Left hindlimb (tissue), 1 donor: ENCODE results near the gene NSD1.
"Not testable (repeated sequence)": the region's sequence is repeated elsewhere in the genome, so short reads cannot be mapped to it uniquely, and the experiment has no call there.

Experiments used
- DNase-seq: peaks from one replicate; pipeline ENCODE4 v3.0.0-alpha.2; 2018

The NSD1 gene

DNA sequence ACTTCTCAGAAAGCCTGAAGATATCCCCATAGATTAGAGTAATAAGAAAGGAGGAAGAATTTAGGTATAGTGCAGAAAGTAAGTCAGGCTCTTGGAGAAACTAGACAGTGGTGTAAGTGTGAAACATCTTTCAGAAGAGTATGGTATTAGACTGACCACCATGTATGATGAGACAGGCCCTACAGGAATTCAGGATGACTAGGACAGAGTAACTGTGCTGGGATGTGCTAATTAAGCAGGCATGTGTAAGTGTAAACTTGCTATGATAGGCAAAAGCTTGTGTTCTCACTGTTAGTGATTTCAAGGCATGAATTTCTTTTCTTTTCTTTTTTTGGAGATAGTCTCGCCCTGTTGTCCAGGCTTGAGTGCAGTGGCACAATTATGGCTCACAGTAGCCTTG is 99.2 kb downstream of the NSD1 start:
- no peak for DNase-seq

DNA sequence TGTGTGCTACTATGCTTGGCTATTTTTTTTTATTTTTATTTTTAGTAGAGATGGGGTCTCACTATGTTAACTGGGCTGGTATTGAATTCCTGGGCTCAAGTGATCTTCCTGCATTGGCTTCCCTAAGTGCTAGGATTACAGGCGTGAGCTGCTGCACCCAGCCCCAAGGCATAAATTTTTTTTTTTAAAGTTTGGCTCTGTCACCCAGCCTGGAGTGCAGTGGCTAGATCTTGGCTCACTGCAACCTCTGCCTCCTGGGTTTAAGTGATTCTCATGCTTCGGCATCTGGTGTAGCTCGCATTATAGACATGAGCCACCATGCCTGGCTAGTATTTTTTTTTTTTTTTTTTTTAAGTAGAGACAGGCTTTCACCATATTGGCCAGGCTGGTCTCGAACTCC is 99.6 kb downstream of the NSD1 start:
- DNase-seq, result no peak

DNA sequence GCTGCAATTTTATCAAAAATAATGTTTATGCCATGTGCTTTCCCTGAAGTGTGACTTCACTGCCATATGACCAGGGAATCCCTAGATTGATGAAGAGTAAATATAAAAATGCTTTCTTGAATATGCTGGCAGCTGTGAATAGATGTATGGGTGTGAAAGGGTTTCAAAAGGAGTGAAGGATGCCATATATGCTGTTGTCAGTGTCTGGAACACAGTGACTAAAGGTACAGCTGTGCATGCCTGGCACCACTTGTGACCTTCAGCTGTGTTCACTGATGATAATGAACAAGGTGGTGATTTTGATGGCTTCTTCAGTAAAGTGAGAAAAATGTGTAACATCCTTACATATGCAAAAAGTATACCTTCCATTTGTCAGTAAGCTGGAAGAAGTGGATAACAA is 100.2 kb downstream of the NSD1 start:
- no peak for DNase-seq

DNA sequence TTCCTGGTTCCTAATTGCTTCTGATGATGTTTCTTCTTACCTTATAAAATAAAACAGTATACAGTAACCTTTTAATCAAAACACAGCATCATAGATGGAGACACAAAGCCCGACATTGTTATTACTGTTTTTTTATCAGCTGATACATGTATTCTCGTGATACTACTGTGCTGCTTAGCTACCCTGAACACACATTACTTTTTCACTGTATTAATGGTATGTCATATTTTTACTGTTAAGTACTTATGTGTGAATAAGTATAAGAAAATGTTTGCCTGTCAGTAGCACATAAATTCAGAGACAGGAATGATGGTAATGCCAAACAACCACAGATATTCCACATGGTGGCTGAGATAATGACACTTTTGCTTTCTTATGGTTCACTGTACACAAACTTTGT is 101.3 kb downstream of the NSD1 start:
- no peak for DNase-seq

DNA sequence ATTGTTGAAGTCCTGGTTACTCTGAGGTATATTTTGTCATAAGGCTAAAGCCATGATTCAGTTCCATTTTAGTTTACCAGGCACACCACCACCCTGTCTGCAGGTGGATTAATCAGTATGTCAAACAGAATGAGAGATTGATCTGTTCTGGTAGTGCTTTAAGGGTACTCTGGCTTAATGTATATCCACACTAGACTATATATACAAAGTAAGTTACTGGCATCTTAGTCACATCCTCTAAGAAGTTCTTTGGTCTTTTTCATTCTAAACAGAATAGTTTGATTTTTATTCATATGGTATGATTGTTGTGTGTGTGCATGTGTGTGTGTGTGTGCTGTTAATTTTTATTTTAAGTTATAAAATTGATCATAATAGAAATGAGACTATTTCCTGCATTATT is 108.2 kb downstream of the NSD1 start:
- DNase-seq, result no peak

DNA sequence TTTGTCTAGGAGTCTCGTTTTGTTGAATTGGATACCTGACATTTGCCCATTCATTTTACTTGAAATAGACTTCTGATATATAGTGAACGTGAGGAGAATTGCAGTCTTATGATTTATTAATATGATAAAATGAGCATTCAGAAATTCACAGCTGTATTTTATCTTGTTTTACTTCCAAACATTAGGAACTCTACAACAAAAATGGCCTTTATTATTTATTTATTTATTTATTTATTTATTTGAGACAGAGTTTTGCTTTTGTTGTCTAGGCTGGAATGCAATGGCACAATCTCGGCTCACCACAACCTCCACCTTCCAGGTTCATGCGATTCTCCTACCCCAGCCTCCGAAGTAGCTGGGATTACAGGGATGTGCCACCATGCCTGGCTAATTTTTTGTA is 108.7 kb downstream of the NSD1 start:
- no peak for DNase-seq

DNA sequence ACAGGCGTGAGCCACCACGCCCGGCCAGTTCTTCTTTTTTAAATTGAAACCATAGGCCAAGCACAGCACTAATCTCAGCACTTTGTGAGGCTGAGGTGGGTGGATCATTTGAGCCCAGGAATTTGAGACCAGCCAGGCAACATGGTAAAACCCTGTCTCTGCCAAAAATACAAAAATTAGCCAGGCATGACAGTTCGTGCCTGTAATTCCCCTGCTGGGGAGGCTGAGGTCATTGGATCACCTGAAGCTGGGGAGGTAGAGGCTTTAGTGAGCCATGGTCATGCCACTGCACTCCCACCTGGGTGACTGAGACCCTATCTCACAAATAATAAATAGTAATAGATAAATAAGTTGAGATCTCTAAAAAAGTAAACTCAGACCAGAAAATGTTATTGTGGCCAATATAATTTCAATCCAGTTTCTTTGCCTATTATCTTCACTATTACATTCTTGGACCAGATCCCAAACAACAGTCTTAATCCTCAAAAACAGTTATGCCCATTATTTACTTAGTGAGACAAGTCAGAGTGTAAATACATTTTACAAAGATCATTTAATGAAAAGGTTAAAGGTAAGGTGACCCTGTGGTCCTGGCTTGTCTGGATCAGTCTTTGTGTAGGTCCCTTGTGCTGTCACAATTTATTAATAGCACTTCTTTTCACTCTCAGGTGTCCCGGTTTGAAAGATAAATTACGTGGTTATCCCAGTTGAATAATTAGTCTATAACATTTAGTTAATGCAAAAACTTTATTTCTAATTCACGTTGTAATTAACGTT is 116.4 kb downstream of the NSD1 start:
- DNase-seq, result no peak

DNA sequence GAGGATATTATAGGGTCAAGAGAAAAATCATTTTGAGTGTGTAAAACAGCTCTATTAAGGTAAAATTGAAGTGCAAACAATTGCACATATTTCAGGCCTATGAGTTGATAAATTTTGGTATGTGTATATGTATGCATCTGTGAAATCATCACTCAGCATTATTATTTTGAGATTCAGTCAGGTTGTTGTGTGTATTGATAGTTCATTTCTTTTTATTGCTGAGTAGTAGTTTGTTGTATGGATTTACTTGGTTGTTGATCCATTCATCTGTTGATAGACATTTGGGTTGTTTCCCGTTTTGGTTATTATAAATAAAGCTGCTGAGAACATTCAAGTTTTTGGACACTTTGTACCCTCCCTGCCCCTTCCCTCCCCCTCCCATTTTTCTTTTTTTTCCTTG is 119.7 kb downstream of the NSD1 start:
- DNase-seq, result no peak

DNA sequence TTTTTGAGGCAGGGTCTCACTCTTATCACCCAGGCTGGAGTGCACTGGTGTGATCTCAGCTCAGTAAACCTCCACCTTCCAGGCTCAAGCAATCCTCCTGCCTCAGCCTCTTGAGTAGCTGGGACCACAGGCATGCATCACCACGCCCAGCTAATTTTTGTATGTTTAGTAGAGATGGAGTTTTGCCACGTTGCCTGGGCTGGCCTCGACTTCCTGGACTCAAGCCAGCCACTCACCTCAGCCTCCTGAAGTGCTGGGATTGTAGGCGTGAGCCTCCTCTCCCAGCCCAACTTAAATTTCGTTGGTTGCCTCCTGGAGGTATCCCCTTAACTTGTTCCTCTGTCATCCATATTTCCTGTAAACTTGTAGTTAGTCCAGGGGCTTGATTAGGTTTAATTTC is 122.7 kb downstream of the NSD1 start:
- no peak for DNase-seq

DNA sequence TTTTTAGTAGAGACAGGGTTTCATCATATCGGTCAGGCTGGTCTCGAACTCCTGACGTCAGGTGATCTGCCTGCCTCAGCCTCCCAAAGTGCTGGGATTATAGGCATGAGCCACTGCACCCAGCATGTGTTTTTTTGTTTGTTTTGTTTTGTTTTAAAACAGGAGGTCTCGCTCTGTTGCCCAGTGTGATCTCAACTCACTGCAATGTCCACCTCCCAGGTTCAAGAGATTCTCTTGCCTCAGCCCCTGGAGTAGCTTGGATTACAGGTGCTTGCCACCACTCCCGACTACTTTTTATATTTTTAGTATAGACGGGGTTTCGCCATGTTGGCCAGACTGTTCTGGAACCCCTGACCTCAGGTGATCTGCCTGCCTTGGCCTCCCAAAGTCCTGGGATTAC is 125.1 kb downstream of the NSD1 start:
- not testable (repeated sequence) for DNase-seq

DNA sequence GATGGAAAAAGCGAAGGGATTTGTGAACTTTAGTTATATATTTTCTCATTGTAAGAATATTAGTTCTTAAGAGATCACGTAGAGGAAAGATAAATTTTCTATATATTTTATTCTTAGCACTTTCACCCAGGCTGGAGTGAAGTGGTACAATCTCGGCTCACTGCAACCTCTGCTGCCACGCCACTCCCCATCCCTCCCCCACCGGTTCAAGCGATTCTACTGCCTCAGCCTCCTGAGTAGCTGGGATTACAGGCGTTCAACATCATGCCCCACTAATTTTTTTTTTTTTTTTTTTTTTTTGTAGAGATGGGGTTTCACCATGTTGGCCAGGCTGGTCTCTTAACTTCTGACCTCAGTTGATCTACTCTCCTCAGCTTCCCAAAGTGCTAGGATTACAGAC is 127.4 kb downstream of the NSD1 start:
- no peak for DNase-seq

DNA sequence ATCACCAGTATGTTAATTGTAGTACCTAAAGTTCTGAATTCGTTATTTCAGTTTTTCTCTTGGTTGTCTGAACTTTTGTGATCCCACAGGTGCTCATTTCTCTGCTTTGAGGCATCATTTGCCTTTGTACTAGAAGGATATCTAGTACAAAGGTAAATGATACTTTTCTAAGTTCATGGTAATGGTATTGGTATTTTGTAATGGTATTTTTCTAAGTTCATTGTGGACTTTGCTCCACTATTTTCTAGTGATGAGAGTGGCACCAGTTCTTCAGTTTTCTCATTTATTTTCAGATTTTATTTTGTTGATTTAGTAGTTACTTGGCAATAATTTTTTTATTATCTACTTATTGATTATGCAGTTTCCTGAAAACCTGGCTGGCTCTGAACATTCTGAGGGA is 127.9 kb downstream of the NSD1 start:
- DNase-seq, result no peak

DNA sequence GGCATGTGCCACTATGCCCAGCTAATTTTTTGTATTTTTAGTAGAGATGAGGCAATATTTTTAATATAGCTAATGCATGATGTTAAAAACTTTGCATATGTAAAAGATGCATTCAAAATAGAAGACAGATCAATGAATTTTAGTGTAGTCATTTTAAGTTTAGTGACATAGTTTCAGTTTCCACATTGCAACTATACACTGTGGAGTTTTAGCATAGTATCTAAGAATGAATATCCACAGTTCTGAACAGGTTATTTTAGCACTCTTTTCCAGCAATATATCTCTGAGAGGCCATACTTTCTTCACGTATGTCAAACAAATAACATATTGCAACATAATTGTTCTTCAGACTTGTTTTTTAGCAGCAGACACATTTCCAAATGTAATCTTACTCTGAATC is 130.6 kb downstream of the NSD1 start:
- DNase-seq, result no peak

DNA sequence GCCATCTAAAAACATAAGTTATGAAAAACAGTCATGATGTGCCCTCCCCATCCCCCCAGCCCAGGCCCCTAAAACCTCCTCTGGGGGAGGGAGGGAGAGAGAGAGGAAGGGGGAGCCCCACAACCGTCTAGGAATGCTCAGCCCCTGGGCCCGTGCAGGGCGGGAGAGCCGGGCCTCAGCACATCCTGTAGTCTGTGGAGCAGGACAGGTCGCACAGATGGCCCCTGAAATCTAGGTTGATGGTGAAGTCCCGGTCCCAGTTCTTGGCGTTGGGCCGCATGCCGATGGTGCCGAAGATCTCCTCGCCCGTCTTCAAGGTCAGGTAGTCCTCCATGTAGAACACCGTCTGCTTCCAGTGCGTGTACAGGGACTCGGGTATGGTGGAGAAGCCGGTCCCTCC is 131.8 kb downstream of the NSD1 start:
- DNase-seq, result no peak

DNA sequence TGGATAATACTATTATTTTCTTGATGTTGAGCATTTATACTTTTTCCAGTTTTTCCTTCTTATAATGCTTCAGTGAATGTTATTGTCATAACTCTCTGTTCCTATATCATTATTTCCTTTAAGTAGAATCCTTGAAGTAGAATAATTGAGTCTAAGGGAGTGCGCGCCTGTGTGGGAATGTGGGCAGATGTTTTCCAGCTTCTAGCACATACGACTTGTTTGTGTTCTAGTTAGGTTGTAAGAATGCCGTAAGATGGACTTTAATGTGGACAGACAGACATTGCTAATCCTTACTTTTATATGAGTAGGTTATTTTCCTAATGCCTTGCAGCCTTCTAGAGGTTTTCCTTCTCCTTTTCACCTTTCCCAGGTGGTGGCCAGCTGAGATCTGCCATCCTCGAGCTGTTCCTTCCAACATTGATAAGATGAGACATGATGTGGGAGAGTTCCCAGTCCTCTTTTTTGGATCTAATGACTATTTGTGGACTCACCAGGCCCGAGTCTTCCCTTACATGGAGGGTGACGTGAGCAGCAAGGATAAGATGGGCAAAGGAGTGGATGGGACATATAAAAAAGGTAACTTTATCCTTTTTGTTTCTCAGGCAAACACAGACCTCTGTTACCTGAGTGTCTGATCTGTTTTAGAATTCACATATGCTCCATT is 135.8 kb downstream of the NSD1 start:
- no peak for DNase-seq

DNA sequence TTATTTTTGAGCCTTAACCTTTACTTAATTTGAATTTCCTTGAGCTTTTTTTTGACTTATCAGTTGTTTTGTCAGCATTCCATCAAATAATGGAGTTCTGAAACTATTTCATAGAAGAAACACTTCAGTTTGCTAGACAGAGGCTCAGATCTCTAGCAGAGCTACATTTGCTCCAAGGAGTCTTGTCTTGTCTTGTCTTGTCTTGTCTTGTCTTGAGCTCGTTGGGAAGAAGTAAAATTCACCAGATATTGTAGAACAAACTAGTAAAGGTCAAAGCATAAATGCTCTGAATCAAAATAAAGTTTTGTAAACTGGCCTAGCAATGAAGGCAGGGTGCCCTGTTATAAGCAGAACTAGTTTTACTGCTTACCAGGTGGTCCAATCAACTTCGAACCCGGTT is 136.4 kb downstream of the NSD1 start:
- DNase-seq, result no peak

DNA sequence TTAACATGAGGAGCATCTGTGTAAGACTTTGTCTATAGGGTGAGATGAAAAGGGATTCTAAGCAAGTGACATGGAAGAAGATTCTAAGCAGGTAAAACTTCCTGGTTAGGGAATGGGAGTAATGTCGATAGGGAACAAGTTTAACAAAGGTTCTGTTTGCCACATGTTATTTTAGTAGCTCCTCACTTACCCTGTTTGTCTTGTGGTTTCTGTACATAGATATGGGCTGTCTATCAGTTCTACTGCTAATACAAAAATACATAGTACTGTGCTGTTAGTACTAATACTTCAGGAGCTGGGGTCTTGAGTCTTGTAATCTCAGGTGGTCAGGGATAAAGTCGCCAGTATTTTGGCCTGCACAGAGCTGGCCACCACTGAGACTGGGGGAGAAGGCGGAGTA is 137.1 kb downstream of the NSD1 start:
- no peak for DNase-seq

DNA sequence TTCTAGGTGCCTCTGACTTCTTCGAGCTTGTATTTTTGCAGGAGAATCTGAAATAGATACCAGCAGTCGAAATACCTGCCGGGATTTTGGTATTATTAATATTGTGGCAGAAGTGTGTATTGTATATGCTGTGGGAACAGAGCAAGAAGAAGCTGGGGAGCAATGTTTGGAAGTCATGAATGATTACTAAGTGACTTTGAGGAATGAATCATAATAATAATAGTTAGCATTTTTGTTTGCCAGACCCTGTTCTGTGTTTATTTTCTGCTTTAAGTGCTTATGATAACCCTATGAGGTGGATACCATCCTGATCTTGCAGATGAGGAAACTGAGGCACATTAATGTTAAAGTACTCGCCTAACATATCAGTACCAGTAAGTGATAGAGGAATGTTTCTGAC is 137.5 kb downstream of the NSD1 start:
- no peak for DNase-seq

DNA sequence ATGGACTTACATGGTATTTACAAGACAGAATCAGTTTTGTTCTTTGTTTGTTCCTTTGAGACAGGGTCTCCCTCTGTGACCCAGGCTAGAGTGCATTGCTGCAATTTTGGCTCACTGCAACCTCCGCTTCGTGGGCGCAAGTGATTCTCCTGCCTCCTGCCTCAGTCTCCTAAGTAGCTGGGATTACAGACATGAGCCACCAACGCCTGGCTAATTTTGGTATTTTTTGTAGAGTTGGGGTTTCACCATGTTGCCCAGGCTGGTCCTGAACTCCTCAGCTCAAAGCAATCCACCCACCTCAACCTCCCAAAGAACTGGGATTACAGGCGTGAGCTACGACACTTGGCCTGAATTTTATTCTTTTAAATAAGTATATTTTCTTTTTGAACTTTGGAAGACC is 142.3 kb downstream of the NSD1 start:
- no peak for DNase-seq

DNA sequence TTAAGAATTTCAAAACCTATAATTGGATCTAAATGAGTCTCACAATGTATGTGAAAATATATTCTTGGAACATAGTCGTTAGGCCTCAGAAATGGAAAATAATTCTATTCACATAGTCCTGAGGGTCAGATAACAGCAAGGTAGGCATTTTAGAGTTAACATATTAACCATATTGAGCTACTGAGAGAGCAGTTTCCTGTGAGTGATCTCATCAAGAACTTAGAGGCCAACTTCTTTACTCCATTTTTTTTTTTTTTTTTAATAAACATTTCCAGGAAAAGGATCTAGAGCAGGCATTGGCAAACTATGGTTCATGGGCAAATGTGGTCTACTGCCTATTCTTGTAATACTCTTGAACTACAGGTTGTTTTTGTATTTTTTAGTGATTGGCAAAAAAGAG is 143.3 kb downstream of the NSD1 start:
- DNase-seq, result no peak

DNA sequence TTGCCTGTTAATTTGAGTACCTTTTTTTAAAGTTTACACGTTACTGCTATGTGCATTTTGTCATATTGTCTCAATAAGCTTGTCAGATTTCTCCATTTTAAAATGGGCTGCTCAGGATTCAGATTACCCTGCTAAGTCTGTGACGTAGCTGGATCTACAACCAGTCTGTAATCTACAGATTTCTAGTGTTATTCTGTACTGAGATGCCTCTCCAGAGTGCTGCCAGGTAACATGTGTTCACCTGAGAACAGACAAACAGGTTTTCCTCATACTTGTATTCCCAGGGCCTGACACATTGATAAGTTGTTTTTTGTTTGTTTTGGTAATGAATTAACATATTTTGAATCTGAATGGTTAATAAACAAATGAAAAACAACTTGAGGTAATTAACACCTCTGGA is 154.6 kb downstream of the NSD1 start:
- DNase-seq, result no peak

DNA sequence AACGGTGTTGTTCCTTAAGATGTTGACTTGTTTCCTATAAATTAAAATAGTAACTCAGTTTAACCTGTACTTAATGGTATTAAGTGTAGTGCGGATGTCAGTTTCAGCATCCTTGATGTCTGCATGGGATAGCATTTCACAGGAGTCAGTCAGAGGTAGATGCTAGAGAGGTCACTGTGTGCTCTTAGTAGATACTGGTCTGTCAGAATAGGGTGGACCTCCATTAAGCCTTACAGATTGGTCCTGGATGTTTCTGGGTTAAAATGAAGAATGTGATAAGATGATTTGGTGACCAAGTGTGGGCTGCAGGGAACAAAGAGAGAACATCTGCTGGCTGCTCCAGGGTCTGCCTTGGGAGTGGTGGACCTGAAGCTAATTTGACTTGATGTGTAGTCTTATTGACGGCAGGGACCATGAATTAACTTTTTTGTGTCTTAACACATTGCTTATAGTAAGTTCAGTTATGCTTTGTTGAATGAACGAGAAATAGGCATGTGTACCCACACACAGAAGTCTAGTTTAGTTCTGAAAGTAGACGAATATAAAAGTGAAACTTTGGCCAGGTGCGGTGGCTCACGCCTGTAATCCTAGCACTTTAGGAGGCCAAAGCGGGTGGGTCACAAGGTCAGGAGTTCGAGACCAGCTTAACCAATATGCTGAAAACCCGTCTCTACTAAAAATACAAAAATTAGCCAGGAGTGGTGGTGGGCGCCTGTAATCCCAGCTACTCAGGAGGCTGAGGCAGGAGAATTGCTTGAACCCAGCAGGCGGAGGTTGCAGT is 157.4 kb downstream of the NSD1 start:
- no peak for DNase-seq

DNA sequence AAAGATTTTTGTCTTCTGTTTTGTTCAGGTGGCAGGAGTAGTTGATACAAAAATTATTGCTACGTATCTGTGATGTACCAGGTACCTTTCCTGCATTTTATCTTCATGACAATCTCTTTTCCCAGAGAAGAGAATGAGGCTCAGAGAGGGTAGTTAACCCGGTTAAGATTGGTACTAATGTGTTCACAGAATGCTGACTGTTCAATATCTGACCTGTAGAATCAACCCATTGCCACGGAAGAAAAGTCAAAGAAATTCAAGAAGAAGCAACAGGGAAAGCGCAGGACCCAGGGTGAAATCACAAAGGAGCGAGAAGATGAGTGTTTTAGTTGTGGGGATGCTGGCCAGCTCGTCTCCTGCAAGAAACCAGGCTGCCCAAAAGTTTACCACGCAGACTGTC is 158.2 kb downstream of the NSD1 start:
- DNase-seq, result no peak
